GM21737 (cell line): ENCODE data around the gene RALGAPA1.
"Not testable (repeated sequence)": the region's sequence is repeated elsewhere in the genome, so short reads cannot be mapped to it uniquely, and the experiment has no call there.

Experiments
- ATAC-seq: cut with Tn5 transposase; IDR thresholded peaks from one replicate; pipeline ENCODE4 v1.9.1; 2021; ENCODE audit warnings: mild to moderate bottlenecking, moderate library complexity; ENCODE audit not compliant: unreplicated experiment

RALGAPA1 gene

GRCh38 chr14:35704793-35705493, 104.2 kb downstream of the RALGAPA1 start:
- ATAC-seq = no peak

GRCh38 chr14:35701531-35701930, 107.6 kb downstream of the RALGAPA1 start:
- no peak for ATAC-seq

- ATAC-seq = no peak
Measured at GRCh38 chr14:35699791-35700444, 109.2 kb downstream of the RALGAPA1 start.

GRCh38 chr14:35696575-35696974, 112.5 kb downstream of the RALGAPA1 start:
- ATAC-seq = no peak

GRCh38 chr14:35696119-35696518, 113.0 kb downstream of the RALGAPA1 start:
- ATAC-seq = no peak

- ATAC-seq = no peak
Measured at GRCh38 chr14:35695647-35696046, 113.4 kb downstream of the RALGAPA1 start.

GRCh38 chr14:35695072-35695471, 114.0 kb downstream of the RALGAPA1 start:
- no peak for ATAC-seq

GRCh38 chr14:35689000-35689460, 120.1 kb downstream of the RALGAPA1 start:
- no peak for ATAC-seq

GRCh38 chr14:35688126-35688826, 120.8 kb downstream of the RALGAPA1 start:
- no peak for ATAC-seq

GRCh38 chr14:35687335-35687939, 121.7 kb downstream of the RALGAPA1 start:
- ATAC-seq = no peak

GRCh38 chr14:35683688-35684087, 125.4 kb downstream of the RALGAPA1 start:
- not testable (repeated sequence) for ATAC-seq

- no peak for ATAC-seq
Measured at GRCh38 chr14:35682802-35683201, 126.3 kb downstream of the RALGAPA1 start.

- no peak for ATAC-seq
Measured at GRCh38 chr14:35678403-35679028, 130.6 kb downstream of the RALGAPA1 start.

- no peak for ATAC-seq
Measured at GRCh38 chr14:35669782-35670181, 139.3 kb downstream of the RALGAPA1 start.

- ATAC-seq = no peak
Measured at GRCh38 chr14:35666429-35667043, 142.6 kb downstream of the RALGAPA1 start.

GRCh38 chr14:35661875-35662274, 147.2 kb downstream of the RALGAPA1 start:
- no peak for ATAC-seq

GRCh38 chr14:35653045-35653444, 156.1 kb downstream of the RALGAPA1 start:
- no peak for ATAC-seq

- ATAC-seq = no peak
Measured at GRCh38 chr14:35643513-35643912, 165.6 kb downstream of the RALGAPA1 start.

GRCh38 chr14:35637851-35638250, 171.2 kb downstream of the RALGAPA1 start:
- ATAC-seq = no peak

- no peak for ATAC-seq
Measured at GRCh38 chr14:35637269-35637668, 171.8 kb downstream of the RALGAPA1 start.
